ENCODE measurements around the gene ANKRD65.

Gene ANKRD65

DNA sequence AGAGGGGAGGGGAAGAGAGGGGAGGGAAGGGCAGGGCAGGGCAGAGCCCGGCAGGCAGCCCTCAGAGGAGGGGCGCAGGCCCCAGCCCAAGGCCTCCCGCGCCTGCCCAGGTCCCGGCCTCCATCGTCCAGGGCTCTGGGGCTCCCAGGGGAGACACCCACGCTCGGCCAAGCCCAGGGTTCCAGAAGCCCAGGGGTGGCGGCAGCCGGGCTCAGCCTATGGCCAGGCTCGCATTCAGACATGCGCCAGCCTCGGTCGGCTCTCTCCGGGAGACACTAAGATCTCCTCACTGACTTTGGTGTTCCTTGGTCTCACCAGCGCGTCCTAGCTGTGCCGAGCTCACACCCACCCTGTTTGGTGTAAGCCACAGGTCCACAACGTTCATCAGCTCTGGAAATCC is 7.1 kb upstream of the ANKRD65 start:
- no peaks in the 10 kb centered on the region for H3K27me3 ChIP-seq (ENCODE audit: insufficient read depth, low read length)
- WGBS = 88% methylated on average over 19 of the region's 19 CpGs
- no peaks in the 10 kb centered on the region for H3K9me3 ChIP-seq (ENCODE audit: insufficient read depth, low read depth, low read length)
- no peaks in the 10 kb centered on the region for H3K36me3 ChIP-seq (ENCODE audit: insufficient read depth, low read length)
- H3K4me3 ChIP-seq (ENCODE audit: low read length) = no peak overlapping the region
- H3K9ac ChIP-seq (ENCODE audit: low read depth, low read length) = no peak overlapping the region
- no peak overlapping the region for H3K27ac ChIP-seq (ENCODE audit: low read depth, low read length)
- H3K4me1 ChIP-seq (ENCODE audit: insufficient read depth, low read length) = peaks cover 32% of the 10 kb centered on the region

GRCh38 chr1:1427820-1428148 is 6.7 kb upstream of the ANKRD65 start:
- H3K9ac ChIP-seq (ENCODE audit: low read depth, low read length) = no peak overlapping the region; the same call in 1 of the 2 replicates
- H3K27ac ChIP-seq (ENCODE audit: low read depth, low read length) = peak overlapping the region; percentile 35; the same call in 1 of the 2 replicates
- peaks cover 33% of the 10 kb centered on the region for H3K4me1 ChIP-seq (ENCODE audit: insufficient read depth, low read length)
- peak overlapping the region; percentile 47 for H3K4me3 ChIP-seq (ENCODE audit: low read length)
- WGBS = 3% methylated on average over 15 of the region's 22 CpGs
- no peaks in the 10 kb centered on the region for H3K9me3 ChIP-seq (ENCODE audit: insufficient read depth, low read depth, low read length)
- H3K27me3 ChIP-seq (ENCODE audit: insufficient read depth, low read length) = no peaks in the 10 kb centered on the region
- no peaks in the 10 kb centered on the region for H3K36me3 ChIP-seq (ENCODE audit: insufficient read depth, low read length)

GRCh38 chr1:1427106-1427819 is 6.2 kb upstream of the ANKRD65 start:
- H3K9me3 ChIP-seq (ENCODE audit: insufficient read depth, low read depth, low read length) = no peaks in the 10 kb centered on the region
- H3K27me3 ChIP-seq (ENCODE audit: insufficient read depth, low read length) = no peaks in the 10 kb centered on the region
- H3K27ac ChIP-seq (ENCODE audit: low read depth, low read length) = peak overlapping the region; percentile 35; the same call in 1 of the 2 replicates
- H3K9ac ChIP-seq (ENCODE audit: low read depth, low read length) = no peak overlapping the region; the same call in 1 of the 2 replicates
- WGBS = 3% methylated on average over 64 of the region's 66 CpGs
- no peaks in the 10 kb centered on the region for H3K36me3 ChIP-seq (ENCODE audit: insufficient read depth, low read length)
- H3K4me3 ChIP-seq (ENCODE audit: low read length) = peak overlapping the region; percentile 47
- H3K4me1 ChIP-seq (ENCODE audit: insufficient read depth, low read length) = peaks cover 32% of the 10 kb centered on the region

DNA sequence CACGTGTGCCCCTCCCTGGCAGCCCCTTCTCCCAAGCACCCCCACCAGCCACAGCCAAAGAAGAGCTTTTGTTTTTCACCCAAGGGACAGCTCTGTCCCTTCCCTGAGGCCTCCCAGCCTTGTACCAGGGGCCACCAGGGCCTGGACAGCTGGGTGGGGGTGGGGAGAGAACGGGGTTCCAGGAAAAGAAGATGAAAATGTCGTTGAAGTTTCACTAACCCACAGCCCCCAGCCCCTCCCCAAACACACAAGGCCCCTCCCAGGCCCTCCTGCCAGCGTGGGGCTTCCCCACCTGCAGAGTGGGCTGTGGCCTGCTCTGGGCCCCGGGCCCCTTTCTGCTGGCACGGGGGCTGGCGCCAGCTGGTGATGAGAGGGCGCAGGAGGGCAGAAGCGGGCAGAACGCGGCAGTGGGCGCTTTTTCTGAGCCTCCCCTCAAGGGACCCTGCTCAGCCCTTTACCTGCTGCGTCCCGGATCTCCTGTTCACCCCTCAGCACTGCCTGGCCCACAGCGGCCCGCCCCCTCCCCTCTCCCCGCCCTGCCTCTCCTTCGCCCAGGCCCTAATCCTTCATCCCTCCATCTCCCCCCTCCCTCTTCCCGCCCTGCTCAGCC is 5.5 kb upstream of the ANKRD65 start:
- peak overlapping the region; percentile 34; the same call in 1 of the 2 replicates for H3K4me3 ChIP-seq (ENCODE audit: low read length)
- H3K4me1 ChIP-seq (ENCODE audit: insufficient read depth, low read length) = peaks cover 25% of the 10 kb centered on the region
- no peaks in the 10 kb centered on the region for H3K27me3 ChIP-seq (ENCODE audit: insufficient read depth, low read length)
- H3K9me3 ChIP-seq (ENCODE audit: insufficient read depth, low read depth, low read length) = no peaks in the 10 kb centered on the region
- WGBS = 19% methylated on average over 18 of the region's 19 CpGs
- no peak overlapping the region for H3K9ac ChIP-seq (ENCODE audit: low read depth, low read length)
- H3K36me3 ChIP-seq (ENCODE audit: insufficient read depth, low read length) = no peaks in the 10 kb centered on the region
- no peak overlapping the region for H3K27ac ChIP-seq (ENCODE audit: low read depth, low read length)

- Histone ChIP-seq H3K4me3 (ENCODE audit: low read length) (no peak overlapping the region; the same call in 1 of the 2 replicates), H3K9me3 (ENCODE audit: insufficient read depth, low read depth, low read length) (no peaks in the 10 kb centered on the region), H3K27me3 (ENCODE audit: insufficient read depth, low read length) (no peaks in the 10 kb centered on the region), H3K9ac (ENCODE audit: low read depth, low read length) (no peak overlapping the region), H3K36me3 (ENCODE audit: insufficient read depth, low read length) (no peaks in the 10 kb centered on the region), H3K27ac (ENCODE audit: low read depth, low read length) (peak overlapping the region; percentile 20; the same call in 1 of the 2 replicates), H3K4me1 (ENCODE audit: insufficient read depth, low read length) (peaks cover 28% of the 10 kb centered on the region)
- WGBS = 31% methylated on average over 33 of the region's 33 CpGs
These were observed 4.8 kb upstream of the ANKRD65 start for GRCh38 chr1:1425753-1426495.

DNA sequence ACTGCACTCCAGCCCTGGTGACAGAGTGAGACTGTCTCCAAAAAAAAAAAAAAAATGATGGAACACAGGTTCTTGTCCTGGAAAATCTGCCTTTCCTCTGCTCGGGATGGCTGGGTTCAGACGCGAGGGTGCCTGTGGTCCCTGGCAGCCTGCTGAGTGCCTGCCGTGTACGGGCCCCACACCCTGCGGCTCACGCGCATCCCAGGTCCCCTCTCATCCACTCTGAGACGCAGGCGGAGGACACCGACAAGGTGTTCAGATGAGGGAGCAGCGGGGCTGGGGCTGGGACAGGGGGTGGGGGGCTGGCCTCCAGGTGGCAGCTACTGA is 4.3 kb upstream of the ANKRD65 start:
- Histone ChIP-seq H3K4me3 (ENCODE audit: low read length) (no peak overlapping the region), H3K27me3 (ENCODE audit: insufficient read depth, low read length) (no peaks in the 10 kb centered on the region), H3K9me3 (ENCODE audit: insufficient read depth, low read depth, low read length) (no peaks in the 10 kb centered on the region), H3K36me3 (ENCODE audit: insufficient read depth, low read length) (no peaks in the 10 kb centered on the region), H3K4me1 (ENCODE audit: insufficient read depth, low read length) (peaks cover 25% of the 10 kb centered on the region), H3K27ac (ENCODE audit: low read depth, low read length) (no peak overlapping the region; the same call in 1 of the 2 replicates), H3K9ac (ENCODE audit: low read depth, low read length) (no peak overlapping the region)
- WGBS = 69% methylated on average over 12 of the region's 12 CpGs

DNA sequence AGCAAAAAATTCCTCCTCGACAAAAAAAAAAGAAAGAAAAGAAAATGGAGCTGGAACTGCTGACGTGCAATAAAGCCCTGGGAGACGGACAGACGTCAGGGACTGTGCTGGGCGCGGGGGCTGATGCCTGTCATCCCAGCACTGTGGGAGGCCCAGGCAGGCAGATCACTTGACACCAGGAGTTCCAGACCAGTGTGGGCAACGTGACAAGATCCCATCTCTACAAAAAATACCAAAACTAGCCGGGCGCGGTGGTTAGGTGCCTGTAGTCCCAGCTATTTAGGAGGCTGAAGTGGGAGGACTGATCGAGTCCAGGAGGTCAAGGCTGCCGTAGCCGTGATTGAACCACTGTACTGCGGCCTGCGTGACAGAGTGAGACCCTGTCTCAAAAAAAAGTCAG is 3.6 kb upstream of the ANKRD65 start:
- H3K27ac ChIP-seq (ENCODE audit: low read depth, low read length) = no peak overlapping the region
- no peaks in the 10 kb centered on the region for H3K9me3 ChIP-seq (ENCODE audit: insufficient read depth, low read depth, low read length)
- H3K36me3 ChIP-seq (ENCODE audit: insufficient read depth, low read length) = no peaks in the 10 kb centered on the region
- H3K9ac ChIP-seq (ENCODE audit: low read depth, low read length) = no peak overlapping the region
- H3K4me3 ChIP-seq (ENCODE audit: low read length) = no peak overlapping the region
- H3K27me3 ChIP-seq (ENCODE audit: insufficient read depth, low read length) = no peaks in the 10 kb centered on the region
- peaks cover 22% of the 10 kb centered on the region for H3K4me1 ChIP-seq (ENCODE audit: insufficient read depth, low read length)
- WGBS = 94% methylated on average over 15 of the region's 15 CpGs

DNA sequence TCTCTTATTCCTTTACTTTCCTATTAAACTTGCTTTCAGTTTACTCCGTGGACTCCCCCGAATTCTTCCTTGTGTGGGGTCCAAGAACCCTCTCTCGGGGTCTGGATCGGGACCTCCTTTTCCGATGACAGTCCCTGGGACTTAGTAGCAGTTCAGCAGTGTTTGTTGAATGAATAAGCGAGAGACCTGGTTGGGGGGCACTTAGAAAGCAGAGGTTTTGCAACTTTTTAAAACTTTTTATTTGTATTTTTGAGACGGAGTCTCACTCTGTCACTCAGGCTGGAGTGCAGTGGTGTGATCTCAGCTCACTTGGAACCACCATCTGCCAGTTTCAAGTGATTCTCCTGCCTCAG is 2.1 kb upstream of the ANKRD65 start:
- WGBS = 92% methylated on average over 7 of the region's 7 CpGs
- no peaks in the 10 kb centered on the region for H3K27me3 ChIP-seq (ENCODE audit: insufficient read depth, low read length)
- H3K4me1 ChIP-seq (ENCODE audit: insufficient read depth, low read length) = peaks cover 22% of the 10 kb centered on the region

GRCh38 chr1:1422465-1423244 is 1.6 kb upstream of the ANKRD65 start:
- Histone ChIP-seq H3K9me3 (ENCODE audit: insufficient read depth, low read depth, low read length) (no peaks in the 10 kb centered on the region), H3K27ac (ENCODE audit: low read depth, low read length) (no peak overlapping the region), H3K36me3 (ENCODE audit: insufficient read depth, low read length) (no peaks in the 10 kb centered on the region), H3K4me3 (ENCODE audit: low read length) (no peak overlapping the region), H3K9ac (ENCODE audit: low read depth, low read length) (0 out of 2 replicates have a peak overlapping the region, but pooled peaks have one; percentile 25), H3K27me3 (ENCODE audit: insufficient read depth, low read length) (no peaks in the 10 kb centered on the region), H3K4me1 (ENCODE audit: insufficient read depth, low read length) (peaks cover 22% of the 10 kb centered on the region)
- WGBS = 78% methylated on average over 29 of the region's 29 CpGs

More for the DNA sequence above, 2.1 kb upstream of the ANKRD65 start:
- H3K27ac ChIP-seq (ENCODE audit: low read depth, low read length) = no peak overlapping the region
- H3K36me3 ChIP-seq (ENCODE audit: insufficient read depth, low read length) = no peaks in the 10 kb centered on the region
- no peak overlapping the region for H3K9ac ChIP-seq (ENCODE audit: low read depth, low read length)
- no peaks in the 10 kb centered on the region for H3K9me3 ChIP-seq (ENCODE audit: insufficient read depth, low read depth, low read length)
- H3K4me3 ChIP-seq (ENCODE audit: low read length) = no peak overlapping the region

DNA sequence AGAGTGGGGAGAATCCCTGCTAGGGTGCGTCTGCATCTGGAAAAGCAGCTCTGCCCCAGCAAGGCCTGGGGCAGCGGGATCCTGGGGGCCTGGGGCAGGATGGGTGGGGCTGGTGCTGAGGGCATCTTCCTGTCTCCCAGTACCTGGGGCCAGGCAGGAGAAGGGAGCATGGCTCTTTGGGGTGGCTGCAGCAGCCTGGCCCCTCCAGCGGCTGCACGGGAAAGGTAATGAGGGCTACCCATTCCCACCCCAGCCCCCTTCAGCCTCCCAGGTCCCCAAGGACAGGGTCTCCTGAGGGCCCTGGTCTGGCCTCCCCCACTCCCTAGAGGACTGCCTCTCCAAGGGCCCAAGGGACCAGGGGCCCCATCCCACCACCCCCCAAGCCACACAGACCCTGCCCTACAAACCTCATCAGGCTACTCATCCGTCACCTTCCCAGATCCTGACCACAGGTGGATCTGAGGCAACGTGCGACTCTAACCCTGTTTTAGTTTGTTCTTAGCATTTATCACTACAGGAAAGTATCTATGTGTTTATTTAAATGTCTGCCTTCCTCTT is 910 bp upstream of the ANKRD65 start:
- H3K36me3 ChIP-seq (ENCODE audit: insufficient read depth, low read length) = no peaks in the 10 kb centered on the region
- peaks cover 25% of the 10 kb centered on the region for H3K4me1 ChIP-seq (ENCODE audit: insufficient read depth, low read length)
- no peak overlapping the region for H3K27ac ChIP-seq (ENCODE audit: low read depth, low read length)
- no peak overlapping the region for H3K4me3 ChIP-seq (ENCODE audit: low read length)
- H3K9me3 ChIP-seq (ENCODE audit: insufficient read depth, low read depth, low read length) = no peaks in the 10 kb centered on the region
- no peaks in the 10 kb centered on the region for H3K27me3 ChIP-seq (ENCODE audit: insufficient read depth, low read length)
- H3K9ac ChIP-seq (ENCODE audit: low read depth, low read length) = 0 out of 2 replicates have a peak overlapping the region, but pooled peaks have one; percentile 25
- WGBS = 87% methylated on average over 6 of the region's 7 CpGs

Measured in HUES64 (cell line).